C4-2B (cell line): ENCODE results near the gene MTFR1L.

Source experiments
- H3K27ac ChIP-seq: fragments of 450-650 bp; 2 replicates; pipeline ENCODE4 v1.5.1; 2017
- ZFX ChIP-seq: fragments of 450-650 bp; IDR thresholded peaks from 2 replicates; pipeline ENCODE4 v1.6.1; 2017
- TF ChIP-seq, protein P1 (sequence below): fragments of 450-650 bp; conservative IDR thresholded peaks from 2 replicates; pipeline ENCODE4 v1.5.1; 2017; ENCODE audit warnings: mild to moderate bottlenecking

MTFR1L gene

DNA sequence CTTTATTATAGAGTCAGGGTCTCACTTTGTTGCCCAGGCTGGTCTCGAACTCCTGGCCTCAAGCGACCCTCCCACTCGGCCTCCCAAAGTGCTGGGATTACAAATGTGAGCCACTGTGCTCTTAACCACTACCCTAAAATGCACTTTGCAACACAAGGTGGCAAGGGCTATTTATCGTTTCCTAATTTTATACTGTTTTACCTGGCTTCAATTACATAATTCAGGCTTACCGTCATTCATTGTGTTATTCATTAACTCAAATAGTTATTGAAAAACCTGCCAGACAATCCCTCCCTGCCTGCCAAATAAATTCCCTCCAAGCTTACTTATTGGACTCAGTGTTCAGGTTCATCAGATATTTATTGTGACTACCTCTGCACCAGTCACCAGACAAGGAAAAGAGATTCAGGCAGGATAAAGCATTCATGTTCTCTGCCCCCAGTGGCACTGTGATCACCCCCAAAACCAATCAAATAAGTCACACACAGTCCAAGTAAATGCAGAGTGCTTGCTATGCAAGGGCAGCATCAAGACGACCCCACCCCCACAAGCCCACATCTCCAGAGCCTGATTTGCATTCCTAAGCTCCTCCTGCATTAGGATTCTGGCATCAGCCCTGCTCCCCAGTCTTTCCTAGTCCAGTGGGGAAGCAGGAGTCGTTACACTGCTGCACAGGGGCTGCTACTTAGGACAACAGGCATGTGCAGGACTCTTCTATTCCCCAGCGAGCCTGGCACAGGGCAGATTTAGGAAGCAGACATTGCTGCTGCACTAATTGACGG, 47.6 kb downstream of the MTFR1L start:
- no peak overlapping the region for H3K27ac ChIP-seq
- no peak for TF ChIP-seq ZFX
- TF ChIP-seq, protein P1, sequence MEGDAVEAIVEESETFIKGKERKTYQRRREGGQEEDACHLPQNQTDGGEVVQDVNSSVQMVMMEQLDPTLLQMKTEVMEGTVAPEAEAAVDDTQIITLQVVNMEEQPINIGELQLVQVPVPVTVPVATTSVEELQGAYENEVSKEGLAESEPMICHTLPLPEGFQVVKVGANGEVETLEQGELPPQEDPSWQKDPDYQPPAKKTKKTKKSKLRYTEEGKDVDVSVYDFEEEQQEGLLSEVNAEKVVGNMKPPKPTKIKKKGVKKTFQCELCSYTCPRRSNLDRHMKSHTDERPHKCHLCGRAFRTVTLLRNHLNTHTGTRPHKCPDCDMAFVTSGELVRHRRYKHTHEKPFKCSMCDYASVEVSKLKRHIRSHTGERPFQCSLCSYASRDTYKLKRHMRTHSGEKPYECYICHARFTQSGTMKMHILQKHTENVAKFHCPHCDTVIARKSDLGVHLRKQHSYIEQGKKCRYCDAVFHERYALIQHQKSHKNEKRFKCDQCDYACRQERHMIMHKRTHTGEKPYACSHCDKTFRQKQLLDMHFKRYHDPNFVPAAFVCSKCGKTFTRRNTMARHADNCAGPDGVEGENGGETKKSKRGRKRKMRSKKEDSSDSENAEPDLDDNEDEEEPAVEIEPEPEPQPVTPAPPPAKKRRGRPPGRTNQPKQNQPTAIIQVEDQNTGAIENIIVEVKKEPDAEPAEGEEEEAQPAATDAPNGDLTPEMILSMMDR: no peak

DNA sequence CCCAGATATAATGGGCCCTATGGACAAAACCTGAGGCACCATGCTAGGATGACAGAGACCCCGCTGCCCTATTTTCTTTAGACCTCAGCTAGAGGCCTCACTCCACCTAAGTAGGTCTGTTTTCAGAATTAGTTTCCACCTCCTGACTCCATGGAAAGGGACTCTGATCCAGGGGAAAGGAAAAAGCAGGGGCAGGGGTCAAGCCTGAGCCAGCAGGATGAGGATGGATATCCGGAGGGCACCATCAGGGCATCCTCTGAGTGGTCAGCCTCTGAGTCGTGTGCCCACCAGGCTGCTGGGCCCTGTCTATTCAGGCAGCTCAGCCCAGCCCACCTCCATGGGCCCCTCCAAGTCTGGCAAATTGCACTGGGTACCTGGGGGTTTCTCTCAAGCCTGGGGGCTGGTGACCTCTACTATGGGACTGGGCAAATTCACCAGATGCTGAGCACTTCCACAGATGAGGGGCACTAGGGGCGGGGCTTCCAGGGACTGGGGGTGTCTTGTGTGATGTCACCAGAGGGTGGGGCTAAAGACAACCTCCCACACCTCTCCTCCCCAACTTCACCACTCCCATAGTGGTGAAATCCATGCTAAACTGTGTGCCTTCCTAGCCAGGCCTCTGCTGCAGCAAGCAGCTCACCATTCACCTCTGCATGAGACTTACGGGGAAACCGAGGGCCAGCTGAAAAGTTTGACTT, 50.3 kb downstream of the MTFR1L start:
- H3K27ac ChIP-seq: no peak overlapping the region
- no peak for TF ChIP-seq ZFX
- TF ChIP-seq, protein P1: no peak

- TF ChIP-seq ZFX: no peak
- TF ChIP-seq, protein P1: no peak
- no peak overlapping the region for H3K27ac ChIP-seq
These were observed 50.9 kb downstream of the MTFR1L start for GRCh38 chr1:25870614-25871013.

DNA sequence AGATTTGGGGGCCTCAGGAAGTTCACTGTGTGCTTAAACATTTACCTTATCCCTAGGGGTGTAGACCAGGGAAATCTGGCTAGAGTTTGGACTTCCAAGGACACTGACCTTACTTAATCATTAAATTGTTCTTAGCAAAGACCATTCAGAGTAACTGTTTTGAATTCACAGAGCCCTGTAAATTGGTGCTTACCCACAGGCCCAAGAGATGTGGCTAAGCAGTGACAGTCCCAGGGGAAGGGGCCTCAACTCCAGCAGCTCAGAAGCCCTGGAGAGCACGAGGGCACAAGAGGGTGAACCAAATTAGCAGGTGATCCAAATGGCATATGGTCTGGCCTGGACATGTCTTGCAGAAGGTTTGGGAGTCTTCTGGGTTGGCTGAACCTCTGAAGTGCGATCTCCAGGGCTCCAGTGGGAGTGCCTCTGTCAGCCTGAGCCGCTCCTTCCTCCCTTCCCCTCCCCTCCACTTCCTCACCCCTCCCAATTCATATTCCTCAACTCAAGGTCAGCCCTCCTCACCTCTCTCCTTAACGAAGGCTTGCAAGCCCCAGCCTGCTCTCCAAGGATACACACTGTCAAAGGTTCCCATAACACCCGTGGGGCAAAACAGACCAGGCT, 51.4 kb downstream of the MTFR1L start:
- H3K27ac ChIP-seq: peak overlapping the region; percentile 72
- TF ChIP-seq, protein P1: no peak
- TF ChIP-seq ZFX: no peak

- no peak for TF ChIP-seq ZFX
- TF ChIP-seq, protein P1: no peak
- peak overlapping the region; percentile 72 for H3K27ac ChIP-seq
These were observed 52.1 kb downstream of the MTFR1L start for GRCh38 chr1:25871704-25872494.

DNA sequence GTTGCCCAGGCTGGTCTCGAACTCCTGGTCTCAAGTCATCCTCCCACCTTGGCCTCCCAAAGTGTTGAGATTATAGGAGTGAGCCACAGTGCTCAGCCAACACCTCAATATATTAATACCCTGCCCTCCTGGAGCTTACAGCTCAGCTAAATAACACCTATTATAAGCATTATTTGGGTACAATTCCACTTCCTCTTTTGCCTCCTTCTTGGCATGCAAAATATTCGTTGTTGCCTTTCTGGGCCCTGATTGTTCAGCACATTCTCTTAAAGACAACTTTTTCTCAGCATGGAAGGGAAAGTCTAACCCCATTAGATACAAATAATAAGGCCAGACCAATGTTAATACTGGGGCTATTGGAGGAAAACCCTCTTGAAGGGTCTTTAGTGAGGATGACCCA, 53.0 kb downstream of the MTFR1L start:
- H3K27ac ChIP-seq: peak overlapping the region; percentile 72

More for the DNA sequence above, 53.0 kb downstream of the MTFR1L start:
- TF ChIP-seq, protein P1: no peak
- no peak for TF ChIP-seq ZFX
